GM10248 (cell line): Measurements from ENCODE around the gene PGAP3.

Experiments used
- CTCF ChIA-PET: fragments of 300-600 bp; sonication (Branson Sonifier 250); formaldehyde crosslinking; extraction: SDS; loops from one replicate; lab custom pipeline; 2021; ENCODE audit warnings: antibody characterized with exemption; lab: Yijun Ruan, JAX
- POLR2A ChIA-PET: fragments of 350-650 bp; sonication (Branson Sonifier 250); formaldehyde crosslinking; extraction: SDS; loops from one replicate; lab custom pipeline; 2020; ENCODE audit warnings: antibody characterized with exemption; lab: Yijun Ruan, JAX
- DNase-seq: peaks from one replicate; pipeline ENCODE4 v3.0.0; 2012; ENCODE audit errors: extremely low spot score
- TF ChIP-seq, protein P1 (sequence below): IDR thresholded peaks from 2 replicates; pipeline ENCODE4 v1.5.1; 2012; ENCODE audit warnings: mild to moderate bottlenecking, low read depth; ENCODE audit errors: extremely low read depth, missing control alignments, control extremely low read depth

The PGAP3 gene

DNA sequence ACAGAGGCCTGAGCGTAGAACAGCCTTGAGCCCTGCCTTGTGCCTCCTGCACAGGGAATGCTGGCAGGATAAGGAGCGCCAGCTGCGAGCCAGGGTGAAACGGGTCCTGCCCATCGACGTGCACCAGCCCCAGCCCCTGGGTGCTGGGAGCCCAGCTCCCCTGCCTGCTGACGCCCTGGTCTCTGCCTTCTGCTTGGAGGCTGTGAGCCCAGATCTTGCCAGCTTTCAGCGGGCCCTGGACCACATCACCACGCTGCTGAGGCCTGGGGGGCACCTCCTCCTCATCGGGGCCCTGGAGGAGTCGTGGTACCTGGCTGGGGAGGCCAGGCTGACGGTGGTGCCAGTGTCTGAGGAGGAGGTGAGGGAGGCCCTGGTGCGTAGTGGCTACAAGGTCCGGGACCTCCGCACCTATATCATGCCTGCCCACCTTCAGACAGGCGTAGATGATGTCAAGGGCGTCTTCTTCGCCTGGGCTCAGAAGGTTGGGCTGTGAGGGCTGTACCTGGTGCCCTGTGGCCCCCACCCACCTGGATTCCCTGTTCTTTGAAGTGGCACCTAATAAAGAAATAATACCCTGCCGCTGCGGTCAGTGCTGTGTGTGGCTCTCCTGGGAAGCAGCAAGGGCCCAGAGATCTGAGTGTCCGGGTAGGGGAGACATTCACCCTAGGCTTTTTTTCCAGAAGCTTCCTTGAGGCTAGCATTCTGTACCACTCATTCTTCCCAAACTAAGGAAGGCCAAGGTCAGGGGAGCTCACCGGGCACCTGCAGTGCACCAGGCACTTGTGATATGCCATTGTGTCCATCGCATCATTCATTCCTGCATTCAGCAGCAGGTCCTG lies 17.7 kb downstream of the PGAP3 start:
- no peak for DNase-seq
- ChIA-PET CTCF (interaction anchor here (0.7 to 21.1 kb wide), 15 partner anchors 9 to 123 kb away, joined by 3 to 180 read pairs (median 5); partner anchors contain the start of genes MIEN1 and PGAP3), POLR2A (interaction anchor here (1.2 kb wide), 1 partner anchor 10 kb away, joined by 3 read pairs; no protein-coding TSS in a partner anchor)
- TF ChIP-seq, protein P1, sequence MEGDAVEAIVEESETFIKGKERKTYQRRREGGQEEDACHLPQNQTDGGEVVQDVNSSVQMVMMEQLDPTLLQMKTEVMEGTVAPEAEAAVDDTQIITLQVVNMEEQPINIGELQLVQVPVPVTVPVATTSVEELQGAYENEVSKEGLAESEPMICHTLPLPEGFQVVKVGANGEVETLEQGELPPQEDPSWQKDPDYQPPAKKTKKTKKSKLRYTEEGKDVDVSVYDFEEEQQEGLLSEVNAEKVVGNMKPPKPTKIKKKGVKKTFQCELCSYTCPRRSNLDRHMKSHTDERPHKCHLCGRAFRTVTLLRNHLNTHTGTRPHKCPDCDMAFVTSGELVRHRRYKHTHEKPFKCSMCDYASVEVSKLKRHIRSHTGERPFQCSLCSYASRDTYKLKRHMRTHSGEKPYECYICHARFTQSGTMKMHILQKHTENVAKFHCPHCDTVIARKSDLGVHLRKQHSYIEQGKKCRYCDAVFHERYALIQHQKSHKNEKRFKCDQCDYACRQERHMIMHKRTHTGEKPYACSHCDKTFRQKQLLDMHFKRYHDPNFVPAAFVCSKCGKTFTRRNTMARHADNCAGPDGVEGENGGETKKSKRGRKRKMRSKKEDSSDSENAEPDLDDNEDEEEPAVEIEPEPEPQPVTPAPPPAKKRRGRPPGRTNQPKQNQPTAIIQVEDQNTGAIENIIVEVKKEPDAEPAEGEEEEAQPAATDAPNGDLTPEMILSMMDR = no peak

DNA sequence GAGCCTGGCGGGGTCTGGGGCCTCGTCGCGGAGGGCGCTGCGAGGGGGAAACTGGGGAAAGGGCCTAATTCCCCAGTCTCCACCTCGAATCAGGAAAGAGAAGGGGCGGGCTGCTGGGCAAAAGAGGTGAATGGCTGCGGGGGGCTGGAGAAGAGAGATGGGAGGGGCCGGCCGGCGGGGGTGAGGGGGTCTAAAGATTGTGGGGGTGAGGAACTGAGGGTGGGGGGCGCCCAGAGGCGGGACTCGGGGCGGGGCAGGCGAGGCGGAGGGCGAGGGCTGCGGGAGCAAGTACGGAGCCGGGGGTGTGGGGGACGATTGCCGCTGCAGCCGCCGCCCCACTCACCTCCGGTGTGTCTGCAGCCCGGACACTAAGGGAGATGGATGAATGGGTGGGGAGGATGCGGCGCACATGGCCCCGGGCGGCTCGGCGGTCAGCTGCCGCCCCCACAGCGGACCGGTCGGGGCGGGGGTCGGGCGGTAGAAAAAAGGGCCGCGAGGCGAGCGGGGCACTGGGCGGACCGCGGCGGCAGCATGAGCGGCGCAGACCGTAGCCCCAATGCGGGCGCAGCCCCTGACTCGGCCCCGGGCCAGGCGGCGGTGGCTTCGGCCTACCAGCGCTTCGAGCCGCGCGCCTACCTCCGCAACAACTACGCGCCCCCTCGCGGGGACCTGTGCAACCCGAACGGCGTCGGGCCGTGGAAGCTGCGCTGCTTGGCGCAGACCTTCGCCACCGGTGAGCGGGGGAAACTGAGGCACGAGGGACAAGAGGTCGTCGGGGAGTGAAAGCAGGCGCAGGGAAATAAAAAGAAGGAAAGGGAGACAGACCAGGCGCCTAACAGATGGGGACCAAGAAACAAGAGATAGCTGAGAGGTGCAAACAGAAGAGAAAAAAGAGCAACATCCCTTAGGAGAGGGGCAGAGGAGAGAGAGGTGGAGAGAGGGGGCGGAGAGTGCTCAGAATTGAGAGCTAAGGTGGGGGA lies 19.6 kb downstream of the PGAP3 start, which contains the start of gene PNMT:
Gene PNMT, plus strand, starts transcription at position 509 of the 980 bp plus-strand sequence. Its CDS starts 23 bp downstream, at position 532.
- POLR2A ChIA-PET = no interaction called here
- CTCF ChIA-PET = interaction anchor here (0.6 to 21.1 kb wide), 12 partner anchors 8 to 120 kb away, joined by 3 to 180 read pairs (median 4); partner anchors contain the start of genes MIEN1 and PGAP3
- peak; percentile 80 for DNase-seq
- TF ChIP-seq, protein P1 = peak; percentile 89

DNA sequence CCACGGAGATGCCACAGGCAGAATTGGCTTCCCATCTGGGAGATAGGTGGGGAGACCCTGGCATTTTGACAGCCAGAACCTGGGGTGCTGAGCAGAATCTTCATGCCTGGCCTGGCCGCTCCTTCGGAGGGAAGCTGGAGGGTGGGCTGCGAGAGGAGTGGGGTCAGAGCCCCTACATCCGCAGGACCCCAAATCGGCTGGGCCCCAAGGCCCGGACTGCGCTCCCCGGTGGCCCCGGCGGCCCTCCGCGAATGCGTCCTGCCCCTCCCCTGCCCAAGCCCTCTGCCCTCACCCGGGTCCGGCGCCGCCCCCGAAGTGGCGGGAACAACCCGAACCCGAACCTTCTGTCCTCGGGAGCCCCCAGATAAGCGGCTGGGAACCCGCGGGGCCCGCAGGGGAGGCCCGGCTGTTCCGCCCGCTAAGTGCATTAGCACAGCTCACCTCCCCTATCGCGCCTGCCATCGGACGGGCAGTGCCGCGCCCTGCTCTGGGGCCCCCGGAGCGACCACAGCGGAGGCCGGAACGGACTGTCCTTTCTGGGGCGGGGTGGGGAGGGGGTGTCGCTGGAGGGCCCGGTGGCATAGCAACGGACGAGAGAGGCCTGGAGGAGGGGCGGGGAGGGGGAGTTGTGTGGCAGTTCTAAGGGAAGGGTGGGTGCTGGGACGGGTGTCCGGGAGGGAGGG lies 20.5 kb downstream of the PGAP3 start:
- peak; percentile 55 for DNase-seq
- ChIA-PET CTCF (interaction anchor here (0.7 to 21.1 kb wide), 7 partner anchors 10 to 47 kb away, joined by 3 to 180 read pairs (median 11); no protein-coding TSS in a partner anchor), POLR2A (interaction anchor here (0.6 kb wide), 2 partner anchors 28 to 845 kb away, joined by 4 to 5 read pairs; no protein-coding TSS in a partner anchor)
- TF ChIP-seq, protein P1 = no peak

DNA sequence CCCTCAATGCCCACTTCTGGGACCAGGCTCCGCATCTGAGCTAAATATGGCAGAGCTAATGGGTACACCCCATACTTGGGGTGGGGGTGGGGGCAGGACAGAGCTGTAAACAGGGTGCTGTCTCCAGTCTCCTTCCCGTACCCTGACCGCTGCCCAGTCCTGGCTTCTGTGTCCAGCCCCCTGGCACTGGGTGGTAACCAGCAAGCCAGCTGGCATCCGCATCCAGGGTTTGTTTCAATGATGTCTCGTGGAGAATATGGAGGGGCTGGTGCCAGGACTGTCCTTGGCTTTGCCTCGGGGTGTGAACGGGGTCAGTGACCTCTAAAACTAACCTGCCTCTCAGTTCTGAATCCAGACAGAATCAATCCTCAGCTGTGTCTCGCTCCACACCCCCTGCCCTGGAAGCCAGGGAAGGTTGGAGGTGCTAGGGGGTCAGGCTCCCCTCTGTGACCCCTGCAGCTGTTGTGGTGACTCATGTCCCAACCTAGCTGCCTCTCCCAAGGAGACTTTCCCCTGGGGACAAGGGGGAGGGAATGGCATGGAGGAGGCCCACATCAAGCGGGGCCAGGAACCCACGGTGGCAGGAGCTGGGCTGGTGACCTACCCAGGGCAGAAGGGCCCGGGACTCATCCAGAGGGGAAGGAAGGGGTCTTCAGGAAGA lies 21.1 kb downstream of the PGAP3 start:
- CTCF ChIA-PET = interaction anchor here (0.7 to 21.1 kb wide), 8 partner anchors 9 to 46 kb away, joined by 3 to 180 read pairs (median 8); no protein-coding TSS in a partner anchor
- no peak for DNase-seq
- POLR2A ChIA-PET = interaction anchor here (0.6 kb wide), 2 partner anchors 29 to 844 kb away, joined by 4 to 5 read pairs; no protein-coding TSS in a partner anchor
- TF ChIP-seq, protein P1 = no peak

DNA sequence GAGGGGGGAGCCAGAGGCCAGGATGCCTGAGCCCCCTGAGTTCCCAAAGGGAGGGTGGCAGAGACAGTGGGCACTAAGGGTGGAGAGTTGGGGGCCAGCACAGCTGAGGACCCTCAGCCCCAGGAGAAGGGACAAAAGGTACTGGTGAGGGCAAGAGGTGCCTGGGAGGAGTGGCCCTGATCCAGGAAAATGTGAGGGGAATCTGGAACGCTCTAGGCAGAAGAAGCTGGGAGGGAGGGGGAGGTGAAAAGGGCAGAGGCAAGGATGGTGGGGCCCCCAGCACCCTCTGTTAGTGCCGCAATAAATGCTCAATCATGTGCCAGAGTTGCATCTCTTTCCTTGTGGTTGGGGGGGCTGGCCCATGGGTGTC lies 21.6 kb downstream of the PGAP3 start:
- CTCF ChIA-PET = interaction anchor here (1.1 to 21.1 kb wide), 7 partner anchors 9 to 45 kb away, joined by 3 to 180 read pairs (median 11); no protein-coding TSS in a partner anchor
- TF ChIP-seq, protein P1 = no peak
- DNase-seq = no peak
- POLR2A ChIA-PET = no interaction called here
